ENCODE measurements around the gene JAKMIP1.

GRCh38 chr4:6235012-6235411 is 34.7 kb upstream of the JAKMIP1 start:
- TF ChIP-seq, protein P1, sequence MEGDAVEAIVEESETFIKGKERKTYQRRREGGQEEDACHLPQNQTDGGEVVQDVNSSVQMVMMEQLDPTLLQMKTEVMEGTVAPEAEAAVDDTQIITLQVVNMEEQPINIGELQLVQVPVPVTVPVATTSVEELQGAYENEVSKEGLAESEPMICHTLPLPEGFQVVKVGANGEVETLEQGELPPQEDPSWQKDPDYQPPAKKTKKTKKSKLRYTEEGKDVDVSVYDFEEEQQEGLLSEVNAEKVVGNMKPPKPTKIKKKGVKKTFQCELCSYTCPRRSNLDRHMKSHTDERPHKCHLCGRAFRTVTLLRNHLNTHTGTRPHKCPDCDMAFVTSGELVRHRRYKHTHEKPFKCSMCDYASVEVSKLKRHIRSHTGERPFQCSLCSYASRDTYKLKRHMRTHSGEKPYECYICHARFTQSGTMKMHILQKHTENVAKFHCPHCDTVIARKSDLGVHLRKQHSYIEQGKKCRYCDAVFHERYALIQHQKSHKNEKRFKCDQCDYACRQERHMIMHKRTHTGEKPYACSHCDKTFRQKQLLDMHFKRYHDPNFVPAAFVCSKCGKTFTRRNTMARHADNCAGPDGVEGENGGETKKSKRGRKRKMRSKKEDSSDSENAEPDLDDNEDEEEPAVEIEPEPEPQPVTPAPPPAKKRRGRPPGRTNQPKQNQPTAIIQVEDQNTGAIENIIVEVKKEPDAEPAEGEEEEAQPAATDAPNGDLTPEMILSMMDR (IDR thresholded peaks at IDR 0.05; ENCODE audit: low read depth, low read length, poor library complexity, severe bottlenecking), result no peak
- no peak for TF ChIP-seq EZH2phosphoT487 (IDR thresholded peaks at IDR 0.05; ENCODE audit: borderline replicate concordance, low read length)
